Measurements from ENCODE around the gene CMC2. TPM values are rescaled to one million over a fixed set of nuclear protein-coding genes. Genes with fewer than 3 reads are reported as not detected.
A peak's percentile ranks its signal among the peaks of the same experiment; 100 is the strongest.

The CMC2 gene
- total RNA-seq, 1 donor from 2014 or later = 58.5 TPM

- Mint-ChIP-seq H3K4me1 (ENCODE audit: low read depth) (peaks cover 33% of the 10 kb centered on the region), H3K4me3 (ENCODE audit: low read depth) (peak overlapping the region; percentile 18)
- TF ChIP-seq CTCF (IDR thresholded peaks at IDR 0.05; ENCODE audit: unreplicated experiment) = no peak
These were observed 10.0 kb downstream of the CMC2 start for GRCh38 chr16:80996688-80997138.

DNA sequence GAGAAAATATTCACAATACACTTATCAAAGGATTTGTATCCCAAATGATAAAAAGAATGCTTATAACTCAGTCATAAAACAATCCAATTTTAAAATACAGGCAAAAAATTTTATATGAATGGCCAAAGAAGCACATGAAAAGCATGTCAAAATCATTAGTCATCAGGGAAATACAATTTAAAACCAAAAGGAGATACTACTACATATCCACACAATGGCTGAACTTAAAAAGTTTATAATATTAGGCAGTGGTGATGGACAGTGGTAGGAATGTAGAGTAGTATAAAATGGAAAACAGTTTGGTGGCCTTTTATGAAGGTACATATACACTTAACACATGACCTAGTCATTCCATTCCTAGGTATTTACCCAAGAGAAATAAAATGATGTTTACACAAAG is 12.2 kb downstream of the CMC2 start:
- Mint-ChIP-seq H3K36me3 (ENCODE audit: insufficient read depth) (peaks cover 11% of the 10 kb centered on the region), H3K27me3 (no peaks in the 10 kb centered on the region), H3K4me3 (ENCODE audit: low read depth) (no peak overlapping the region), H3K4me1 (ENCODE audit: low read depth) (peaks cover 43% of the 10 kb centered on the region), H3K9me3 (ENCODE audit: low read depth) (peaks cover 8% of the 10 kb centered on the region), H3K27ac (peak overlapping the region; percentile 92)
- no peak for DNase-seq (ENCODE audit: low spot score, unreplicated experiment)
- TF ChIP-seq CTCF (IDR thresholded peaks at IDR 0.05; ENCODE audit: unreplicated experiment) = no peak

More at GRCh38 chr16:80996688-80997138, 10.0 kb downstream of the CMC2 start:
- DNase-seq (ENCODE audit: low spot score, unreplicated experiment) = no peak
- Mint-ChIP-seq H3K27ac (peak overlapping the region; percentile 79), H3K9me3 (ENCODE audit: low read depth) (peaks cover 12% of the 10 kb centered on the region), H3K36me3 (ENCODE audit: insufficient read depth) (peaks cover 11% of the 10 kb centered on the region), H3K27me3 (no peaks in the 10 kb centered on the region)

- DNase-seq (ENCODE audit: low spot score, unreplicated experiment) = no peak
- Mint-ChIP-seq H3K27ac (peak overlapping the region; percentile 92), H3K4me3 (ENCODE audit: low read depth) (no peak overlapping the region), H3K9me3 (ENCODE audit: low read depth) (peaks cover 2% of the 10 kb centered on the region), H3K4me1 (ENCODE audit: low read depth) (peaks cover 49% of the 10 kb centered on the region), H3K27me3 (no peaks in the 10 kb centered on the region), H3K36me3 (ENCODE audit: insufficient read depth) (peaks cover 5% of the 10 kb centered on the region)
- no peak for TF ChIP-seq CTCF (IDR thresholded peaks at IDR 0.05; ENCODE audit: unreplicated experiment)
These were observed 12.9 kb downstream of the CMC2 start for GRCh38 chr16:80993834-80994233.

DNA sequence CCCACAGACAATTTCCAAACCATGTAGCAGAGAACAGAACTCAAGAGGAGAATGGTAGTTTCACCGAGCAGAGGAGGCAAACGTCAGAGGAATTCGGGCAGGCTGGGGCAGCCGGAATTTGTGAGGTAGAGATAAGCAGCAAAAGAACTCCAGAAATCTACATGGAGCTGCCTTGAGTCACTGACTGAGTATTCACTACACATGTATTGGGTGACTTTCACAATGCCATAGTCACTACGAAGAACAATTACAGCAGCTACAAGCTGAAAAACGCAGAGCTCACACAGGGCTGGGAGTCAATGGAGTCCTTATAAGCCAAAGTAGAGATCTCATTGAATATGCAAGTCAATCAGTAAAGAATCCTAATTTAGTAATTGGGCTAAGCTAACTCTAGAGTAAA is 13.4 kb downstream of the CMC2 start:
- Mint-ChIP-seq H3K27me3 (no peaks in the 10 kb centered on the region), H3K9me3 (ENCODE audit: low read depth) (no peaks in the 10 kb centered on the region), H3K36me3 (ENCODE audit: insufficient read depth) (peaks cover 4% of the 10 kb centered on the region), H3K27ac (peak overlapping the region; percentile 92), H3K4me1 (ENCODE audit: low read depth) (peaks cover 51% of the 10 kb centered on the region), H3K4me3 (ENCODE audit: low read depth) (peak overlapping the region; percentile 1)
- no peak for TF ChIP-seq CTCF (IDR thresholded peaks at IDR 0.05; ENCODE audit: unreplicated experiment)
- DNase-seq (ENCODE audit: low spot score, unreplicated experiment) = no peak

DNA sequence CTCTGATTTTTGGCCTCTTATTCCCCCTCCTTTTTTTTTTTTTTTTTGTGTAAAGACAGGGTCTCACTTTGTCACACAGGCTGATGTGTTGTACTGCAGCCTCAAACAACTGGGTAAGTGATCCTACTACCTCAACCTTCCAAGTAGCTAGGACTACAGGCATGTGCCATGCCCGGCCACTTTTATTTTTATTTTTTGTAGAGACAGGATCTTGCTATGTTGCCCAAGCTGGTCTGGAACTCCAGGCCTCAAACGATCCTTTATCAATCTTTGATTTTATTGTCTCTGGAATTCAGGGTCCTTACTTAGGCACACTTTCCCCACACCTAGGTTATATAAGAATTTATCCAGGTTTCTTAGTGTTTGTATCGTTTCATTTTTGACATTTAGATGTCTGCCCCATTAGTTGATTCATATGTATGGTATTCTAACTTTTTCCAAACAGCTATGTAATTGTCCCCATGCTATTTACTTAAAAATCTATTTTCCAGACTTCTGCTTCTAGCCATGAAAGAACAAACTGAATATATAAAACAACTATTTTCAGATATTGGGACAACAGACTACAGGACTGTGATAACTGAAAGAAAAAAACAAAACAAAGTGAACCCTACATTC is 13.9 kb downstream of the CMC2 start:
- H3K36me3 Mint-ChIP-seq (ENCODE audit: insufficient read depth) = peaks cover 4% of the 10 kb centered on the region
- no peak overlapping the region for H3K4me3 Mint-ChIP-seq (ENCODE audit: low read depth)
- no peaks in the 10 kb centered on the region for H3K27me3 Mint-ChIP-seq
- H3K27ac Mint-ChIP-seq = peak overlapping the region; percentile 92
- peaks cover 48% of the 10 kb centered on the region for H3K4me1 Mint-ChIP-seq (ENCODE audit: low read depth)
- DNase-seq (ENCODE audit: low spot score, unreplicated experiment) = no peak
- H3K9me3 Mint-ChIP-seq (ENCODE audit: low read depth) = no peaks in the 10 kb centered on the region
- TF ChIP-seq CTCF (IDR thresholded peaks at IDR 0.05; ENCODE audit: unreplicated experiment) = no peak
